NCI-H345 treated with DMSO at 0.1 percent for 48 hours (cell line): ENCODE data around the gene CALHM3.

Source experiments
- DNase-seq: peaks from one replicate; lab custom pipeline; 2025; ENCODE audit not compliant: unreplicated experiment; lab: John Stamatoyannopoulos, UW

The CALHM3 gene

DNA sequence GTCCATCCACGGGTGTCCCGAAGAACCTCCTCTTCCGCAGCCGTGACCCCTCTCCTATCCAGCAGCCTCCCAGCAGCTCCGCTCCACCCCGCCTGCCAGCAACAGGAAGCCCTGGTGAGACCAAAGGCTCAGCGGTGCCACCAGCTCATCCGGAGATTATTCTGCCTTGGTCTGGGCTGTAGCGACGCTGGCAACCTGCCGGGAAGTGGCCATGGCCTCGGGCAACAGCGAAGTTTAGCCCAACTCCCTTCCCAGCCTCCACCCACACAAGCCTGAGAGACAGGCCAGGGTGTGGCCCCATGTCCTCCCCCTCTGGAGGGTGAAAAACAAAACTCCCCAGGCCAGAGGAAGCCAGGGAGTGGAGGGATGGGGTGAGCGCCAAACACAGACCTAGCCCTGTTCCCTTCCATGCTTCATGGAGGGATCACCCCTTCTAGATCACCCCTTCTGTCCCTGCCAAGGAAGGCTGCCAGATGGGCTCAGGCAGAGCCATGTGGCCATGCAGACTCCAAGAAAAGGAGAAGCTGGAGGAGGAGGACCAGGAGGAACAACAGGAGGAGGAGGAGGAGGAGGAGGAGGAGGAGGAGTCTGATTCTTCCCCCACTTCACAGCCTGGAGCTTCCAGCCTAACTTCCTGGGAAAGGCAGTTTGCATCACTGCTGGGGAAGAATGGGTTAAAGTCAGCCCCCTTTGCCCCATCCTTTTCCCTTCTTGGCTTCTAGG lies 27.8 kb downstream of the CALHM3 start:
- no peak for DNase-seq

DNA sequence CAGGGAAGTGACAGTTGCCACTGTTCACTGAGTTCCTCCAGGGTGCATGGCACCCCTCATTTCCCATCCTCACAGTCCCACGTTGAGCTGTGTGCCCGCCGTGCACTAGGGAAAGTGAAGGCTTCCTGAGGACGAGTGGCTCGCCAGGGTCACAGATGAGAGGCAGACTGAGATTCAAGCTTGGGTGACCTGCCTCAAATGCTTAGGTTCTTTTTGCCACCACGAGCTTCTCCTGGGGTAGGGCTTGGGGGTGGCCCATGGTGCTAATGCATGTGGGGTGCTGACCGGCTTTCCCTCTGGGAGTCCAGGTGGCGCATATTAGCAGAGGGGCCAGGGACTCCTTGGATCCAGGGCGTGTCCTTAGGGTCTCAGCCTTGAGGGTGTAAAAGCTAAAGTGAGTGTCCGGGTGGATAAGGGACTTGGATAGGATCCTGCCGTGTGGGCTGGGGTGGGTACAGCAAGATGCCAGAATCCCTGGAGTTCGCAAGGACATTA lies 28.8 kb downstream of the CALHM3 start:
- DNase-seq = no peak

DNA sequence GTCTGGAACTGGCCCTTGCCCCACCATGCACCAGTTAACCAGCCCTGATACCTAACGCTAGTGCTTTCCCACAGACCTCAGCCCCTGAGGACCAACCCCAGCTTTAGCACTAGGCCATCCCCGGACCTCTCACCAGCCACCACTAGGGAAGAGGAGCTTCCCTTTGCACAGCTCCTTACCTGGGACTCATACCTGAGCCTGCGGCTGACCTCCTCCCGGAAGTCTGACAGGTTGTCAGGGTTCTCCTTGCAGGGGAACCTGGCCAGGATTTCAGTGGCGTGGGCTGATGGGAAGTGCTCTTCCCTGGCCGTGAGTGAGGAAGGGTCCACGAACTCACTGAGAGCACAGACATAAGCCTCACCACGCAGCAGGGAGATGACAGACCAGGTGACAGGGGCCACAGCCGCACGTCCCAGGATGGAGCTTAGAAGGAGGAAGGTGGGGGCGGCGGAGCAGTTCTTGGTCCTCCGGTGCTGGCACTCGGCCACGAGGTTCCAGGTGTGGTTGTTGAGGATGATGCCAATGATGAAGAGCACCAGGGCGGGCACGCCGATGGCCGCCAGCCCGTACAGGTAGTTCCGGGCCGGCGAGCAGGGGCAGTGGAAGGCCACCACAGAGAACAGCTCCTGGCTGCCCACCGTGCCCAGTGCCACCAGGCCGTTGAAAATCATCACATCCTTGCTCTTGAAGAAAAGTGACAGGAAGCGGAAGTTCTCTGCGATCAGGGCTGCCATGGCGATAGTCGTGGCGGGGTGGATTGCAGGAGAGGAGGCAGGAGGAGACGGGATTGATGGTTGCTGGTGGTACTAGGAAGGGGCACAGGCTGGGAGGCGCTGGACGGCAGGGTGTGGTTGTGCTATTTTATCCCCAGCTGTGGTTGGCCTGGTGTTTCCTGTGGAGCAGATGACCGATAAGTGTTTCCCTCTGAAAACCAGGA lies 29.6 kb downstream of the CALHM3 start:
- no peak for DNase-seq

DNA sequence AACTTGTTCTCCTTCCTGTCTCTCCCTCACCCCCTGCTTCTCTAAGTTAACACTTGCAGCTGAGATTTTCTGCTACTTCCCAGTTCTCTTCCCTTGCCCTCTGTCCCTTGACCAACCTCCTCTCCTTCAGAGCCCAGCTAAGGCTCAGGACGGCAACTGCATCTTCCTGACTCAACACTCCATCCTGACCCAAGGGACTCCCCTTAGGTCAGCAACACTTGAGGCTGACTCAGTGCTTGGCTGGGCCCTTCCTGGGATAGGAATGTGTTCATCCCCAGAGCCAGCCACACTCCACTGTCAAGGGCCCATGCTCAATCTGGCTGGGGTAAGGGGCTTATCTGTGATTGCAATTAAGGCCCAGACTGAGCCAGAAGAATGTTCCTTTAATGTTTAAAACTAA lies 30.3 kb downstream of the CALHM3 start:
- DNase-seq = no peak

DNA sequence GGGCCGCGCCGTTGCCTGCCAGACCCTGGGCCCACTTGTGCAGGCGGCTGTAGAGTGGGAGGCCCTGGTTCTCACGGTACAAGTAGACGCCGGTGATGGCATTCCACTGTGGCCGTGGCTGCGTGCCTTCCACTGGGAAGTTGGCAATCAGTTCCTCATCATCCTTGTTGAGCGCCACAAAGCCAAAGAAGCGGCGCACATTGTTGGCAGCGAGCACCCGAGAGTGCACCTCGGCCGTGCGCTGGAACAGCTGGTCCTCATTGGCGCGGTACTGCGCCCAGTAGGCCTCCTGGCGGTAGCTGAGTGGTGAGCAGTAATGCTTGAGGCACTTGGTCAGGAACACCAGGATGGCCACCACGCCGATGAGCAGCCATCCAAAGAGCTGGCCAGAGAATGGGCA lies 31.9 kb downstream of the CALHM3 start:
- no peak for DNase-seq

DNA sequence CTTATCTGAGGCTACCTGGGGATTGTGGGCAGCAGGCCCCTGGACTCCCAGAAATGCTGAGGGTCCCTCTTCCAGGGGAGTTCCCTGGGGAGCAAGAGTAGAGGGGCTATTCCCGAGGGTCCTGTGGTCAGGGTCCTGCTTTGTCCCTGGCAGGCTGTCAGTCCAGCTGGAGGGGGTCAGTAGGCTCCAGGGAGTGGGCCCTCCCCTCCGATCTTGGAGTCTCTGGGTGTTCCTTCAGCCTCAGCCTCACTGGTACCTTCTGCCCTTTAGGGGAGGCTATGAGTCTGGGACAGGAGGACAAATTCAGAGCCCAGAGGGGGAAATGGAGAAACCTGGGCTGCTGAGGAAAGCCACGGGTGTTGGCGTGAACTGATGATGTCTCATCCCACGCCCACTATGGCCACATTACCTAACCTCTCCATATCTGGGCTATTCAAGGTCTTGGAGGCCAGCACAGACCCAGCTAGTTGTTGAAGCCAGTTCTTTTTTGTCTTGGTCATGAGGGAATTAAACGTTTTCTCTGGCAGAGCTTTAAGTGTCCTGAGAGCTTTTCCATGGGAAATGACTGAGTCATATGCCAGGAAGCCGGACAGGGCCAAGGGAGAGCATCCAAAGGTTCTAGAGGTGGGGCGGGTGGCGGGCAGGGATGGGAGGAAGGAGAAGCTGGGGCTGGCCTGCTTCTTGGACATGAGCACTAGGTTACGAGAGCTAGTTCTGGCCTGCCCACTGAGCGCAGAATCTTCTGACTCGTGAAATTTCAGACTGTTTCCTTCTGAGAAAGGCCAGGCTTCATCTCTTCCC lies 33.1 kb downstream of the CALHM3 start:
- DNase-seq = no peak

DNA sequence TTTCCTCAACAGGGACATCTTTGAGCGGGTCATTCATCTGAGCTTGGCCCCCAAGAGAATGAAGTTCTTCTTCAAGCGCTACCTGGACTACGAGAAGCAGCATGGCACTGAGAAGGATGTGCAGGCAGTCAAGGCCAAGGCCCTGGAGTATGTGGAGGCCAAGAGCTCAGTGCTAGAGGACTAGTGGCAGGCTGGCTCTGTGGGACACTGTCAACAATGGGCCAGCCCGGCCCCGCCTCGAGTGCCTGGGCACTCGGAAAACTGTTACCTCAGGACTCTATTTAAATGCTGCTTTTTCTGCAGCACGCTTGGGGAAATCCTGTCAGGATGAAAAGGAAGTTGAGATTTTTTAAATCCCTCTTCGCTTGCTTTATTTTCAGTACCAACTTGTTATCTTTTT lies 33.7 kb downstream of the CALHM3 start:
- DNase-seq = no peak

DNA sequence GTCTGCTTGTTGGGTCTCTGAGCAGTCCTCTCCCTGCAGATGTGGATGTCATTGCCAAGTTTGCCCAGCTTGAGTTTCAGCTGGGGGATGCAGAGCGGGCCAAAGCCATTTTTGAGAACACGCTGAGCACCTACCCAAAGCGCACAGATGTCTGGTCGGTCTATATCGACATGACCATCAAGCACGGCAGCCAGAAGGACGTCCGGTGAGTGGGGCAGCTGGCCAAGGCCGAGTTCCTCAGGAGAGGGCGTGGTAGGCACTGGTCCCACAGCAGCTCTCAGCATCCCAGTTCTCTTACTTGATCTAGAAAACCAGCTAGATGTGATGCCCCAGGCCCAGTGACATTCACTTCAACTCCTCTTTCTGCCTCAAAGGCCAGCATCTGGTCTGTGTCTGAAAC lies 34.6 kb downstream of the CALHM3 start:
- no peak for DNase-seq

DNA sequence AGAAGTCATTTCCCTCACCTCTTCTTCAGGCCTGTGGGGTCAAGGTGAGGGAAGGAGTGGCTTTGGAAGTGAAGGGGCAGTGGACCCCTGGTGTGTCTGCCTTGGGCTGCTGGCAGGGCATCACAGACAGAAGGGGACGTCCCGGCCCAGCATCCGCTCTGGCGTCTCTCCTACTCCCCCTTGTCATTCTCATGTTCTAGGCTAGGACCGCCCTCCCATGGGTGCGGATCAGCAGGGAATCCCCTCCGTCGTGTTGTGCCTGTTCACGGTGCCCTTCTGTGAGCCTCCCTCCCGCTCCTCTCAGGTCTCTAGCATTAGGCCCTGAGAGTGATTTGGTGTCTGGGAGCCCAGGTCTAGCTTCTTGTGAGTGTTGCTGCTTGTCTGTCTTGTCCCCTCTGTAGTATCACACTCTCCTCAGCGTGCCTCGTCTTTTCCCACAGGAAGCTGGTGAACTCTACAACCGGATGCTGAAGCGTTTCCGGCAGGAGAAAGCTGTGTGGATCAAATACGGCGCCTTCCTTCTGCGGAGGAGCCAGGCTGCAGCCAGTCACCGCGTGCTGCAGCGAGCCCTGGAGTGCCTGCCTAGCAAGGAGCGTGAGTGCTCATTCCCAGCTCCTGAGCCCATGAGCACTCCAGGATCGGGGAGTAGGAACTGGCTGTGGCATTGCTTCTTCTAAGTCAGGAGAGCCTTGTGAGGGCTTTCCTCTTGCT lies 35.4 kb downstream of the CALHM3 start:
- DNase-seq = no peak

DNA sequence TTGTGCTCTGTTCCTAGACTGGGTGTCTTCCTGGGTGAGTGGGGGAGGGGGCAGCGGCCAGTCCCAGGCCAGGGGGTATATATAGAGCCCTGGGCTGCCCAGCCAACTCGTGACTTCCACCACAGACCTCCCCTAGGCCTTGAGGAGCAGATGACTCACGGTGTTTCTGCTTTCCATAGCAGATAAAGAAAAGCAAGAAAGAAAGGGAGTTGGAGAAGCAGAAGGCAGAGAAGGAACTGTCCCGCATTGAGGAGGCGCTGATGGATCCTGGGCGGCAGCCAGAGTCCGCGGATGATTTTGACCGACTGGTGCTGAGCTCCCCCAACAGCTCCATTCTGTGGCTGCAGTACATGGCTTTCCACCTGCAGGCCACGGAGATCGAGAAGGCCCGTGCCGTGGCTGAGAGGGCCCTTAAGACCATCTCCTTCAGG lies 37.0 kb downstream of the CALHM3 start:
- DNase-seq = no peak

DNA sequence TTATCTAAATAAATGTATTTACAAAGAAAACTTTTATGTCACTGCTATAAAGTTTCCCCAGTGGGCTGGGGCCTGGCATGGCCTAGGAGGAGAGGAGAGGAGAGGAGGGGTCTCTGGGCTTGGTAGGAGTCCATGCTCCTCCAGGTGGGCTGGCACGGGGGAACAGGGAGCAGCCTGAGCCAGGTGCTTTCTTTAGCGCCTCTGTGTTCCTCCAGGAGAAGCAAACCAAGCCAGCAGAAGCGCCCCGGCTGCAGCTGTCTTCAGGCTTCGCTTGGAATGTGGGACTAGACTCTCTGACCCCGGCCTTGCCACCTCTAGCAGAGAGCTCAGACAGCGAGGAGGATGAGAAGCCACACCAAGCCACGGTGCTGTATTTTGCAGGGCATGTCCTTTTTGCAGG lies 37.4 kb downstream of the CALHM3 start:
- DNase-seq = no peak

DNA sequence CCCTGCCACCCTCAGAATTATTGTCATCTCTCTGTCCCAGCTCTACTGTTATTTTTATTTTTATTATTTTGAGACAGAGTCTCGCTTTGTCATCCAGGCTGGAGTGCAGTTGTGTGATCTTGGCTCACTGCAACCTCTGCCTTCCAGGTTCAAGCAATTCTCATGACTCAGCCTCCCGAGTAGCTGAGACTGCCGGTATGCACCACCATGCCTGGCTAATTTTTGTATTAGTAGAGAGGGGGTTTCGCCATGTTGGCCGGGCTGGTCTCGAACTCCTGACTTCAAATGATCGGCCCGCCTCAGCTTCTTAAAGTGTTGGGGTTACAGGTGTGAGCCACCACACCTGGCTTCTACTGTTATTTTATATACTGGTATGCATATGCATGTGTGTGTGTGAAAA lies 37.8 kb downstream of the CALHM3 start:
- no peak for DNase-seq

DNA sequence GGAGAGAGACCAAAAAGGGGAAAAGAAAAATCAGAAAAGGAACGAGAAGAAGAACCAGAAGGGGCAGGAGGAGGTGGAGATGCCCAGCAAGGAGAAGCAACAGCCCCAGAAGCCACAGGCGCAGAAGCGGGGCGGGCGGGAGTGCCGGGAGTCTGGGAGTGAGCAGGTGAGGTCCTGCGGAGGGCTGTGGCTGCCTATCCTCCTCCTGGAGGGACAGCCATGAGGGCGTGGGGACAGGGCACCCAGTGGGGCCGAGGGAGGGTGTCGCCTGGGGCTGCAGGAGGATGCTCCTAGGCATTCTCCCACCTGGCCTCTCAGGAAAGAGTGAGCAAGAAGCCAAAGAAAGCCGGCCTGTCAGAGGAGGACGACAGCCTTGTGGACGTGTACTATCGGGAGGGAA lies 38.6 kb downstream of the CALHM3 start:
- DNase-seq = no peak

DNA sequence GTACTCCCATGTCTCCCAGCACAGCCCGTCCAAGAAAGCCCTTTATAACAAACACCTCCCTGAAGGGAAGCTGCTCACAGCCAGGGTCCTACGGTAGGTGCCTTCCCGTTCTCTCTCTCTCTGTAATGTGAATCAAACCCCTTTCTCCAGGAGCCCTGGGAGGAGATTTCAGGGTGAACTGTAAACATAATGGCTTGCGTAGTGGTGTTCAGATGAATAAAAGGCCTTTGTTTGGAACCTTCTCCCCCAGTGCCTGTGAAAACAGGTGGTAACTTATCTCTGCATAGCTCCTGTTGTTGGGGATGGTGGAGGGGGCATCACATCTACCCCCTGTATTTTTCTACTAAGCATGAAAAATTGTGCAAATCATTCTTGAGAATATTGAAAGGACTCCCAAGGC lies 39.3 kb downstream of the CALHM3 start:
- no peak for DNase-seq

DNA sequence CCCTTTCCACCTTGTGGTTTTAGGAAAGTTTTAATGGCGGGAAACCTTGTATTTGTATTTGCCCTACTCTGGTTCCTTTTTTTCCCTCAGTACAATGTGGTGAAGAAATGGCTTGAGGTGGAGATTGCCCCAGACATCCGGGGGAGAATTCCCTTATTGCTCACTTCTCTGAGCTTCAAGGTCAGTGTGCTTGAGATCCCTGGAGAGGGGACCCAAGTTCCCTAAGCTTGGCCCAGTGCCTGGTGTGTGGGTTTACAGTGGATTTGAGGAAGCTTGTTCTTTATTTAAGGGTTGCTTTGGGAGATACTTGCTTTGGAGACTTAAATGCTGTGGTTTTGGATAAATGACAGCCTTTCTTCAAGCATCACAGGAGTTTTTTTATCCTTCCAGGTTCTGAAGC lies 45.2 kb downstream of the CALHM3 start:
- DNase-seq = no peak

DNA sequence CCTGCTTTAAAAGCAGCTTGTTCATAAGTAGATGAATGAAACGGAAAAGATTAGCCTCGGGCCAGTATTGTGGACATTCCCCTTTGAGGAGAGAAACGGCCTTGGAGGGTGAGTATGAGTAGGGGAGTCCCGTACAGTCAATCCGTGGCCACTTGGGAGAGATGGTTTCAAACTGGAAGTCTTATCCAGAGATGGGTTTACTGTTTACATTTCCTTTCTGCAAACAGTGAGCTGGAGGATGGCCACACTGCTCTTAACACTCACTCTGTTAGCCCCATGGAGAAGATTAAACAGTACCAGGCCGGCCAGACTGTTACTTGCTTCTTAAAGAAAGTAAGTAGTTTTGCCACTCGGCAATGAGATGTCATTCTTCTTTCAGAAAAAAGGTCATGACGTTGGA lies 47.1 kb downstream of the CALHM3 start:
- DNase-seq = no peak

DNA sequence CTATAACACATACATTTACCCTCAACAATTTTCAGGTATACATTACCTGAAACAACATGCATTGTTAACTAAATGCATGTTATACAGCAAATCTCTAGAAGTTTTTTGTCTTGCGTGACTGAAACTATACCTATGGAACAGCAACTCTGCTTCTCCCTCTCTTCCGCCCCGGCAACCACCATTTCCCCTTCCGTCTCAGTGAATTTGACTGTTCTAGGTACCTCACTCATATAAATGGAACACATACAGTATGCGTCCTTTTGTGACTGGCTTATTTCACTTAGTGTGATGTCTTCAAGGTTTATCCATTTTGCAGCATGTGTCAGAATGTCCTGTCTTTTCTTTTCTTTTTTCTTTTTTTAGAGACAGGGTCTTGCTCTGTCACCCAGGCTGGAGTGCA lies 49.4 kb downstream of the CALHM3 start:
- DNase-seq = no peak

DNA sequence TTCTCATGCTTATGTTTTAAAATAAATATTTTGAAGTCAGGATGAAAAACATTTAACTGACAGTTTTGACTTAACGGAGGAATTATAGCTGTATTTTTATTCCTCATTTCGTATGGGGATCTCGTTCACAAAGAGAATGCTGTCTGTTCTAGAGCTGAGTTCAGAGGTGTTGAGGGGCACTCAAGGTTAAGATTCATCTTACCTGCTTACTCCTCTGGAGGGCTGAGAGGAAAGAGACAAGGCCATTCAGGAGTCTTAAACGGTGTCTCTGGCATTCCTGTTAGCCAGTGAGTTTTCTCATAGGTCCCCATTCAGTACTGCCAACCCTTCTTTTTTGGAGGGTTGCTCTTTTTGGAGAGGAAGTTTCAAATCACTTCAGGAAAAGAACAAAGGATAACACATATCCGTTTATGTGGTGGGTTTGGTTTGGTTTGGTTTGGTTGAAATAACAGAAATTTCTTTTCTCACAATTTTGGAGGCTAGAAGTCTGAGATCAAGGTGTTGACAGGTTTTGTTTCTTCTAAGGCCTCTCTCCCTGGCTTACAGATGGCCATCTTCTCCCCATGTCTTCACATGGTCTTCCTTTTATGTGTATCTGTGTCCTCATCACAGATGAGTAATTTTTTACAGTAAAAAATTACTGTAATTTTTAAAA lies 49.9 kb downstream of the CALHM3 start:
- DNase-seq = no peak

DNA sequence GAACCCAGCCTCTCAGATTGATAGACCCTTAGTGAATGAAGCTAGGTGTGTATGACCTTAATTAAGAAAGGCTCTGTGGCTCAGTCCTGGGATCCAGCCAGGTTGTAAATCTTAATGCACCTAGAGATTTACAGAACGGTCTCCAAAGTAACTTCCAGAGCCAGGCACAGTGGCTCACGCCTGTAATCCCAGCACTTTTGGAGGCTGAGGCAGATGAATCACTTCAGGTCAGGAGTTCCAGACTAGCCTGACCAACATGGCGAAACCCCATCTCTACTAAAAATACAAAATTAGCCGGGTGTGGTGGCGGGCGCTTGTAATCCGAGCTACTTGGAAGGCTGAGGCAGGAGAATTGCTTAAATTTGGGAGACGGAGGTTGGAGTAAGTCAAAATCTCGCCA lies 51.2 kb downstream of the CALHM3 start:
- DNase-seq = no peak

DNA sequence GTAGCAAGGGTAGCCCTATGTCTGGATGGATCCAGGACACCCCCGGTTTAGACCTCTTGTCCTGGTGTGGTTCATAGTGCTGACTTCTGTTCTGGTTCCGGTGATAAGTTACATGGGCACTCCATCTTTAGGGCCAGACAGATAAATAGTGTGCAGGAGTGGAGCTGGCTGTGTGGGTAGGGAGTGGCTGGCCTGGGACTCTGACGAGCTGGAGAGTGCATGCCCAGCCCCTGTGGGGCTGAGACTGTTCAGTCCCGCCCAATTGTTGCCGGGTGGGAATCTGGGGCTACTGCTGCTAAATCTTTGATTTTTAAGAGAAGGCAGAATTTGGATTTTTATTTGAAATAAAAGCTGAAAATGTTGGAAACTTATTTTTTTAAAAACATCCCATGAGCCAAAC lies 55.3 kb downstream of the CALHM3 start:
- DNase-seq = no peak
